ENCODE data around the gene TJP1. TPM values are rescaled to one million over a fixed set of nuclear protein-coding genes. Genes with fewer than 3 reads are reported as not detected.

TJP1 gene
- total RNA-seq, 3 donors from 2014 or later (not counting 1 experiment from before 2014, with no cell fraction given) = not detected

DNA sequence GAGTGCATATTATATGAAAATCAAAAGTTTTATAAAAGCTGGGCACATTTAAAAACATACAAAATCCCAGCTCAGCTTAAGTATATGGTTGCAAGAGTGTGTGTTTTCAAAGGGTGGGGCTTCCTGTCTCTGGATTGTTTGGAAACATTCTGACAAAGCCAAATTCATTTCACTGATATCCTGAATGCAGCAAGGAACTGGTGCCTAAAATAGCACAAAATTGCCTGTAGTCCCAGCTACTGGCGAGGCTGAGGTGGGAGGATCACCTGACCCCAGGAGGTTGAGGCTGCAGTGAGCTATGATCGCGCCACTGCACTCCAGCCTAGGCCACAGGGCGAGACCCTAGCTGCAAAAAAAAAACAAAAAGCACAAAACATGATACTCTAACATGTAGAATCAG lies 13.0 kb upstream of the TJP1 start:
- ATAC-seq (no peak), DNase-seq (no peak)
- Histone ChIP-seq H3K27ac (ENCODE audit: low read length) (no peak overlapping the region), H3K27me3 (ENCODE audit: control insufficient read depth, insufficient read depth, low read length) (peaks cover 11% of the 10 kb centered on the region), H3K36me3 (ENCODE audit: control insufficient read depth, insufficient read depth, low read length) (no peaks in the 10 kb centered on the region), H3K4me1 (ENCODE audit: control insufficient read depth, insufficient read depth, low read length) (no peaks in the 10 kb centered on the region), H3K4me3 (ENCODE audit: low read length) (no peak overlapping the region), H3K9me3 (ENCODE audit: control insufficient read depth, insufficient read depth, low read length) (peaks cover 6% of the 10 kb centered on the region)
- Mint-ChIP-seq H3K4me3 (no peak overlapping the region), H3K27me3 (ENCODE audit: low read depth in 2 of 2) (peaks cover 21 to 43% of the 10 kb centered on the region in 2 donors), H3K27ac (no peak overlapping the region), H3K4me1 (no peaks in the 10 kb centered on the region), H3K36me3 (no peaks in the 10 kb centered on the region), H3K9me3 (peaks cover 0 to 4% of the 10 kb centered on the region in 2 donors)
- TF ChIP-seq, protein P1, sequence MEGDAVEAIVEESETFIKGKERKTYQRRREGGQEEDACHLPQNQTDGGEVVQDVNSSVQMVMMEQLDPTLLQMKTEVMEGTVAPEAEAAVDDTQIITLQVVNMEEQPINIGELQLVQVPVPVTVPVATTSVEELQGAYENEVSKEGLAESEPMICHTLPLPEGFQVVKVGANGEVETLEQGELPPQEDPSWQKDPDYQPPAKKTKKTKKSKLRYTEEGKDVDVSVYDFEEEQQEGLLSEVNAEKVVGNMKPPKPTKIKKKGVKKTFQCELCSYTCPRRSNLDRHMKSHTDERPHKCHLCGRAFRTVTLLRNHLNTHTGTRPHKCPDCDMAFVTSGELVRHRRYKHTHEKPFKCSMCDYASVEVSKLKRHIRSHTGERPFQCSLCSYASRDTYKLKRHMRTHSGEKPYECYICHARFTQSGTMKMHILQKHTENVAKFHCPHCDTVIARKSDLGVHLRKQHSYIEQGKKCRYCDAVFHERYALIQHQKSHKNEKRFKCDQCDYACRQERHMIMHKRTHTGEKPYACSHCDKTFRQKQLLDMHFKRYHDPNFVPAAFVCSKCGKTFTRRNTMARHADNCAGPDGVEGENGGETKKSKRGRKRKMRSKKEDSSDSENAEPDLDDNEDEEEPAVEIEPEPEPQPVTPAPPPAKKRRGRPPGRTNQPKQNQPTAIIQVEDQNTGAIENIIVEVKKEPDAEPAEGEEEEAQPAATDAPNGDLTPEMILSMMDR (IDR thresholded peaks at IDR 0.05) = no peak
- 83% methylated on average over 4 of the region's 4 CpGs for WGBS (ENCODE audit: insufficient coverage)
- intact Hi-C loops (cut with micrococcal nuclease) = no loop called here

DNA sequence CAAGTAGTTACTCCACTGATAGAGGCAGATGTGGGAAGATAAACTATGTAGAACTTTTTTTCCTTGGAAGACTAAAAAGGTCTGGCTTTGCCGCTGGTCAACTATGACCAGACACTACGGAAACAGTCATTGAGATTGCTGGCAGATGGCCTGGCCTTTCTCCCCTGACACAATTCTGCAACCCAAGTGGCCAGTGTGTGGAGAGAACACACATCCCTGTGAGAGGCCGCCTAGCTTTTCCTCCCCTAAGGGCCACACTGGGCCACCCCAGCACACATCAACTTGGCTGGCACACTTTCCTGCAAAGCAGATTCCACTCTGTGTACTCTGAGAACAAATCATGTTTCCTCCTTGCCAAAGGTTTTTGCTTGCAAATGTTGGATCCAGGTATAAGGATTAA lies 10.4 kb upstream of the TJP1 start:
- 96% methylated on average over 3 of the region's 3 CpGs for WGBS (ENCODE audit: insufficient coverage)
- H3K36me3 Mint-ChIP-seq = no peaks in the 10 kb centered on the region
- intact Hi-C loops (cut with micrococcal nuclease) = no loop called here
- no peak overlapping the region for H3K4me3 Mint-ChIP-seq
- no peaks in the 10 kb centered on the region for H3K4me1 Mint-ChIP-seq
- Histone ChIP-seq H3K27ac (ENCODE audit: low read length) (no peak overlapping the region), H3K36me3 (ENCODE audit: control insufficient read depth, insufficient read depth, low read length) (no peaks in the 10 kb centered on the region), H3K27me3 (ENCODE audit: control insufficient read depth, insufficient read depth, low read length) (peaks cover 15% of the 10 kb centered on the region), H3K4me1 (ENCODE audit: control insufficient read depth, insufficient read depth, low read length) (no peaks in the 10 kb centered on the region), H3K9me3 (ENCODE audit: control insufficient read depth, insufficient read depth, low read length) (peaks cover 6% of the 10 kb centered on the region), H3K4me3 (ENCODE audit: low read length) (no peak overlapping the region)
- DNase-seq (no peak), ATAC-seq (no peak)
- peaks cover 27 to 43% of the 10 kb centered on the region in 2 donors for H3K27me3 Mint-ChIP-seq (ENCODE audit: low read depth in 2 of 2)
- no peak overlapping the region for H3K27ac Mint-ChIP-seq
- TF ChIP-seq, protein P1 (IDR thresholded peaks at IDR 0.05) = no peak
- peaks cover 0 to 4% of the 10 kb centered on the region in 2 donors for H3K9me3 Mint-ChIP-seq

DNA sequence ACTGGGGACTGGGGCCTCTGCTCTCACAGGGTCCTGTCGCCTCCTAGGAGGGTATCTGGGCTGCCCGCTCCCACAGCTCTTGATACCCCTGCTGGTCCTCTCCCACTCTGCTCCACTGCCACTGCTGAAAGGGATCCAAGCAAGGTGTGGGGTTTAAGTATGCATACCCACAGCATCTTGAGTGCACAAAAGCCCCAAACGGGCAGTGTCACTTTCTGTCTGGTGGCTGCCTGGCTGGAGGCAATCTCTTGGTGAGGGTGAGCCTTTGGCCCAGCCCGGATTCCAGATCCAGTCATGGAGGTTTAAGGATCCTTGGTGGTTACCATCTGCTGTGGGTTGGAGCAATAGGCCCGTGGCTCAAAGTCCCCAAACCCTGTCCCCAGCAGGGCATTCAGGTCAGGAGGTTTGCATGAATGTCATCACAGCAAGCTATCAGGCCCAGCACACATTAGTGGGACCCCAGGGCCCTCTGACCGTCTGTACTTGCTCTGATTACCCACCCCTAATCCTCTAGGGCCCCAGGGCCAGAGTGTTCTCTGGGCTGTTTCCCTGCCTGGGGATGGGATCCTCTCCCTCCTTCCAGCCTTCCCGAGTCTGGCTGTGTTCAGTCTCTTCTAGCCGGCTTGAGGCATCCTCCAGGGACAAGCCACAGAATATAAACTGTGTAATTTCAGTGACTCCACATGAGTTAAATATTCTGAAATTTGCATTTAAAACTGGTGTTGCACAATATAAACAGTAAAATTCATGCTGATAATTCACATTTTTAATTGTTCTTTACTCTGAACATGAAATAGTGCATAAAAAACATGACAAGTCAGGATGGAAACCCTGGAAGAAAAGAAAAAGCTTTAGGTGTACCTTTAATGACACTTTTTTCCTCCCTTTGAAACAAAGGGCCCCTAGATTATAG lies 4.9 kb upstream of the TJP1 start:
- peaks cover 7% of the 10 kb centered on the region for H3K36me3 Mint-ChIP-seq
- intact Hi-C loops (cut with micrococcal nuclease) = no loop called here
- peaks cover 7% of the 10 kb centered on the region in 2 donors for H3K9me3 Mint-ChIP-seq
- ATAC-seq (no peak), DNase-seq (no peak)
- H3K4me1 Mint-ChIP-seq = peaks cover 14 to 15% of the 10 kb centered on the region in 2 donors
- Histone ChIP-seq H3K36me3 (ENCODE audit: control insufficient read depth, insufficient read depth, low read length) (no peaks in the 10 kb centered on the region), H3K9me3 (ENCODE audit: control insufficient read depth, insufficient read depth, low read length) (peaks cover 12% of the 10 kb centered on the region), H3K27me3 (ENCODE audit: control insufficient read depth, insufficient read depth, low read length) (peaks cover 36% of the 10 kb centered on the region), H3K27ac (ENCODE audit: low read length) (no peak overlapping the region), H3K4me1 (ENCODE audit: control insufficient read depth, insufficient read depth, low read length) (peaks cover 4% of the 10 kb centered on the region), H3K4me3 (ENCODE audit: low read length) (no peak overlapping the region)
- no peak overlapping the region for H3K27ac Mint-ChIP-seq
- peaks cover 27 to 36% of the 10 kb centered on the region in 2 donors for H3K27me3 Mint-ChIP-seq (ENCODE audit: low read depth in 2 of 2)
- 67% methylated on average over 8 of the region's 8 CpGs for WGBS (ENCODE audit: insufficient coverage)
- no peak overlapping the region for H3K4me3 Mint-ChIP-seq
- TF ChIP-seq, protein P1 (IDR thresholded peaks at IDR 0.05) = no peak

Measured in natural killer cell (primary cell).